Activated B cell treated with CpG ODN at 0.5 μM for 24 hours (primary cell): ENCODE results near the gene GADL1. TPM values are rescaled to one million over a fixed set of nuclear protein-coding genes. Genes with fewer than 3 reads are reported as not detected.

Source experiments
- ATAC-seq: fragments of 200-7000 bp; cut with Tn5 transposase; one replicate; pipeline ENCODE4 v1.10.0; 2021; ENCODE audit warnings: low read depth, mild to moderate bottlenecking, moderate library complexity
- CTCF ChIA-PET: fragments of 350-600 bp; sonication (Branson Sonifier 250); formaldehyde crosslinking; loops from one replicate; lab custom pipeline; 2021; ENCODE audit warnings: antibody characterized with exemption; lab: Charles Lee
- POLR2A ChIA-PET: fragments of 350-600 bp; sonication (Branson Sonifier 250); formaldehyde crosslinking; loops from one replicate; lab custom pipeline; 2021; ENCODE audit warnings: antibody characterized with exemption; lab: Charles Lee
- DNase-seq: peaks from one replicate; pipeline ENCODE4 v3.0.0; 2022
- H3K27ac Mint-ChIP-seq: one replicate; pipeline ENCODE4 v1.8.0; 2020; ENCODE audit warnings: mixed read lengths
- H3K27me3 Mint-ChIP-seq: one replicate; pipeline ENCODE4 v1.8.0; 2021; ENCODE audit warnings: mixed read lengths
- H3K36me3 Mint-ChIP-seq: one replicate; pipeline ENCODE4 v1.8.0; 2021; ENCODE audit warnings: low read depth, mixed read lengths
- H3K4me1 Mint-ChIP-seq: one replicate; pipeline ENCODE4 v1.8.0; 2021; ENCODE audit warnings: mixed read lengths
- H3K4me3 Mint-ChIP-seq: one replicate; pipeline ENCODE4 v1.8.0; 2020; ENCODE audit warnings: mild to moderate bottlenecking, mixed read lengths
- H3K9me3 Mint-ChIP-seq: one replicate; pipeline ENCODE4 v1.8.0; 2020; ENCODE audit warnings: mixed read lengths
- intact Hi-C: fragments of 100-400 bp; cut with micrococcal nuclease; formaldehyde crosslinking; loops from one replicate; pipeline ENCODE4 v1.15.1; 2024
- total RNA-seq: library from RNA; stranded (reverse); gene quantifications from 2 replicates; pipeline ENCODE4 v1.2.3, GENCODE V29; 2022
- TF ChIP-seq, protein P1 (sequence below): fragments of 200-600 bp; IDR thresholded peaks from one replicate; pipeline ENCODE4 v1.8.0; 2022; ENCODE audit warnings: antibody characterized with exemption, mild to moderate bottlenecking

GADL1 gene
- total RNA-seq, 1 donor from 2014 or later, result not detected

DNA sequence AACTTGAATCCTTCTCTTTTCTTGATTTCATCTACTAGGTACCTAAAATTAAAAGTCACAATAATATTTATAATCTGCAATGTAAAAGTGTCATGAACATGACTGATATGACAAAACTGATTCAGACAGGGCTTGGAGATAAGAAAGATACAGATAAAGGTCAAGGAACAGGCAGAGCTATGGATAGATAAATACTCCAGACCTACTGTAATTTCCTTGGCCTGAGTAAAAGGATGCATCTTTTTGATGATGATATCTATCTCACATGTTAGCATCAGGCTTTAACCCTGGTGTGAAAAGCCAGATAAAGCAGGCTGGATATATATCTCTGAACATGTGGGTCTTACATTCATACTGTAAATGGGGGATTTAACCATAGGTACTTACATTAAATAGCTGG is 108.1 kb downstream of the GADL1 start:
- Mint-ChIP-seq H3K9me3 (no peaks in the 10 kb centered on the region), H3K27me3 (peaks cover 9% of the 10 kb centered on the region), H3K4me3 (no peak overlapping the region), H3K4me1 (no peaks in the 10 kb centered on the region), H3K36me3 (no peaks in the 10 kb centered on the region), H3K27ac (no peak overlapping the region)
- POLR2A ChIA-PET, result no interaction called here
- TF ChIP-seq, protein P1, sequence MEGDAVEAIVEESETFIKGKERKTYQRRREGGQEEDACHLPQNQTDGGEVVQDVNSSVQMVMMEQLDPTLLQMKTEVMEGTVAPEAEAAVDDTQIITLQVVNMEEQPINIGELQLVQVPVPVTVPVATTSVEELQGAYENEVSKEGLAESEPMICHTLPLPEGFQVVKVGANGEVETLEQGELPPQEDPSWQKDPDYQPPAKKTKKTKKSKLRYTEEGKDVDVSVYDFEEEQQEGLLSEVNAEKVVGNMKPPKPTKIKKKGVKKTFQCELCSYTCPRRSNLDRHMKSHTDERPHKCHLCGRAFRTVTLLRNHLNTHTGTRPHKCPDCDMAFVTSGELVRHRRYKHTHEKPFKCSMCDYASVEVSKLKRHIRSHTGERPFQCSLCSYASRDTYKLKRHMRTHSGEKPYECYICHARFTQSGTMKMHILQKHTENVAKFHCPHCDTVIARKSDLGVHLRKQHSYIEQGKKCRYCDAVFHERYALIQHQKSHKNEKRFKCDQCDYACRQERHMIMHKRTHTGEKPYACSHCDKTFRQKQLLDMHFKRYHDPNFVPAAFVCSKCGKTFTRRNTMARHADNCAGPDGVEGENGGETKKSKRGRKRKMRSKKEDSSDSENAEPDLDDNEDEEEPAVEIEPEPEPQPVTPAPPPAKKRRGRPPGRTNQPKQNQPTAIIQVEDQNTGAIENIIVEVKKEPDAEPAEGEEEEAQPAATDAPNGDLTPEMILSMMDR, result no peak
- CTCF ChIA-PET, result no interaction called here
- ATAC-seq (no peak), DNase-seq (no peak)
- intact Hi-C loops, result no loop called here

DNA sequence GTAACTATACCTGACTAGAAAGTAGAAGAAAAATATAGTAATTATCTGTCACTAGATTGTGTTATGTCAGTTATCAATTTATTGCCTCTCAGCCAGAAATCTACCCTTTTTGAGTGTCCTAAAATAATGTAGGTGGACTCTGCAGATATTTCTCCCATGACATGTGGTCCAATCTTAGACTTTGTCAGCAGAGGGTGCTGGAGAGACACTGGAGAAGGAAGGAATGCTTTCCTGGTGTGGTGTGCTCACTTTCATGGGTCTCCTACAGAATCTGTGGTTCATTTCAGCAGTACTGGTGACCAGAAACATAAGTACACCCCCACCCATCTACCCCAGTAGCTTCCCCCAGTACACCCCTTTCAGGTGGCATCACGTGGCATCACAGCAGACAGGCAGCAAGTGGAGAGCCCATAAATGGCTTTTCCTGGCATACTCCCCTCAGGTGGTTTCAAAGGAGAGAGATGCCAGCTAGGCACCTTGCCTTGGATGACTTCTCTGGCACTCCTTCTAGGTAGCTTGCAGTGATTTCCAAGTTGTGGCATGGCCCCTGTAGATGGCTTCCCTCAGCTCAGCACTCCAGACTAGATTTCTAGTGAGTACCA is 114.7 kb downstream of the GADL1 start:
- ChIA-PET CTCF (no interaction called here), POLR2A (no interaction called here)
- H3K36me3 Mint-ChIP-seq, result no peaks in the 10 kb centered on the region
- TF ChIP-seq, protein P1, result no peak
- DNase-seq, result no peak
- H3K9me3 Mint-ChIP-seq, result no peaks in the 10 kb centered on the region
- H3K27ac Mint-ChIP-seq, result no peak overlapping the region
- intact Hi-C loops, result no loop called here
- peaks cover 8% of the 10 kb centered on the region for H3K27me3 Mint-ChIP-seq
- H3K4me3 Mint-ChIP-seq, result no peak overlapping the region
- no peaks in the 10 kb centered on the region for H3K4me1 Mint-ChIP-seq
- ATAC-seq, result no peak

DNA sequence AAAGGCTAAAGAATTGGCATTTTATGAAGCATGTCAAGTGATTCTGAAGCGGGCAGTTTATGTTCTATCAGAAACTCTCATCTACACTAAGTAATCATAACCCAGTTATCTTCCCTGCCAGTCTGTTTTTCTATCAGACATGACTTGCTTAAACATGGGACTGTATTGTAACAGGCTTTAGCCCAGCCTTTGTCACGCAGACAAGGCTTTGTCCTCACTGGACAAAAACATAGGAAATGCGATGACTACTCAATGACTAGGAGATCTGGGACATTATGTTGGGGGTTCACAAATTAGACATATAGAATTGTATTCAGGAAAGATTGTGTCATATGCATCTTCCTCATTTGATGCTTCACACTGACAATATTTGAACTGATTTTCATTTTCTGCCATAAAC is 115.5 kb downstream of the GADL1 start:
- H3K36me3 Mint-ChIP-seq, result no peaks in the 10 kb centered on the region
- no peak overlapping the region for H3K4me3 Mint-ChIP-seq
- no peaks in the 10 kb centered on the region for H3K4me1 Mint-ChIP-seq
- ChIA-PET CTCF (interaction anchor here (1.0 kb wide), 1 partner anchor 11 kb away, joined by 3 read pairs; no protein-coding TSS in a partner anchor), POLR2A (no interaction called here)
- peaks cover 8% of the 10 kb centered on the region for H3K27me3 Mint-ChIP-seq
- no peak overlapping the region for H3K27ac Mint-ChIP-seq
- TF ChIP-seq, protein P1, result no peak
- ATAC-seq, result no peak
- H3K9me3 Mint-ChIP-seq, result no peaks in the 10 kb centered on the region
- DNase-seq, result no peak
- intact Hi-C loops, result no loop called here

DNA sequence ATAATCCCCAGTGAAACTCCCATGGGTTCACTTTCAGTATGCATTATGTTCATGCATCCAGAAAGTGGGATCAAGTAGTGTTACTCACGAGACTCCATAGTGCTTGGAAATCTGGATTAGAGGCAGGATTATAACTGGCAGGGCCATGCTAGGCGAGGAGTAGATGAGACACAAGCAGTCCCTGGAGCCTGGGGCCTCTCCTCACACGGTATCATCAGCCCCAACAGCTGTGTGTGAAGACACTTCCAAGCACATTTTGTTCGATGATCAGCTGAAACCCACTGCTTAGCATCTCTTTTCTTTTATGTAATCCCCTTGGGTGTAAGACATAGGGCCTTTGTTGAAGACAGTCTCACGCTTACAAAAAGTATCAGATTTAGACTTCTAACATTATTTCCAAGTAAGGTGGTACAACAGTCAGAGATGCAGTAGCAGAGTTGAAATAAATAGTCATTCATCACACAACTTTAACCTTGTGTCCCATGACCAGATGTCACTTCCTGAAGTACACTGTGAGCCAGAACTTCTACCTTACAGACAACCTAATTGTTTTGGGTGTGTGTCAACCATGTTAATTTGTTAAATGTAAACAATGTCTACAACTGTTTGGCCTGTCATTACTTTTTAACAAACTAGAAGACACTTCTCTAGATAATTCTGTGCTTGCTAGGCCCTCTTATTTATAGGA is 116.9 kb downstream of the GADL1 start:
- TF ChIP-seq, protein P1, result no peak
- no peaks in the 10 kb centered on the region for H3K9me3 Mint-ChIP-seq
- intact Hi-C loops, result no loop called here
- no peak overlapping the region for H3K4me3 Mint-ChIP-seq
- ChIA-PET CTCF (no interaction called here), POLR2A (no interaction called here)
- H3K4me1 Mint-ChIP-seq, result no peaks in the 10 kb centered on the region
- DNase-seq (no peak), ATAC-seq (no peak)
- H3K27ac Mint-ChIP-seq, result no peak overlapping the region
- no peaks in the 10 kb centered on the region for H3K36me3 Mint-ChIP-seq
- H3K27me3 Mint-ChIP-seq, result peaks cover 11% of the 10 kb centered on the region

DNA sequence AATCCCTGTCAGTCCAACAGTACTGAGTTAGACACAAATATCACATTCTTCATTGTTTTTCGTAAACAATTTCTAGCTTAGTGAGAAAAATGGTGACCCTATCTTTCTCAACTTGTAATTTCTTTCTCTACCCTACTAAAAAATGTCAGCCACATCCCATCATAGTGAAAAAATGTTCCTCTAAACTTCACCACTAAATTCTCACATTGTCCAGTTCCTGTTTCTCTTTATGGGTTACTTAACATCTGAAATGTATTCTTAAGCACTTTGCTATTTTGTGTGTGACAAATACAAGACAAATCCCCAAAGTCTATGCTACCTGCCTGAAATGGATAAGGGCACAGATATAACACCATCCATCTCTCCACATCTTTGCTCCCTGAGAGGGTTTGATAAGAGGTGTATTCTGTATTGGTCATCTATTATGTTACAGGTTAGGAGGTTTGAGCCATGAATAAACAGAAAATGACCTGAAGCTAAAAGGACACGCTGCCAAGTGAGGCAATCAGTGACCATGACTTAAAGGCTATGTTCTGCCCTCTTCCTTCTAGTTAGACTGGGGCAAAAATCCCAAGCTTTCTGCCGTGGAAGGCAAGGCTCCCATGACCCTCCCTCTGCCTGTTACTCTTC is 118.2 kb downstream of the GADL1 start:
- peaks cover 10% of the 10 kb centered on the region for H3K27me3 Mint-ChIP-seq
- ATAC-seq (no peak), DNase-seq (no peak)
- no peak overlapping the region for H3K27ac Mint-ChIP-seq
- no peaks in the 10 kb centered on the region for H3K36me3 Mint-ChIP-seq
- no peaks in the 10 kb centered on the region for H3K4me1 Mint-ChIP-seq
- no peaks in the 10 kb centered on the region for H3K9me3 Mint-ChIP-seq
- intact Hi-C loops, result no loop called here
- ChIA-PET POLR2A (no interaction called here), CTCF (interaction anchor here (0.6 kb wide), 1 partner anchor 14 kb away, joined by 3 read pairs; no protein-coding TSS in a partner anchor)
- TF ChIP-seq, protein P1, result no peak
- H3K4me3 Mint-ChIP-seq, result no peak overlapping the region
